Lower leg skin (tissue), 3 donors: ENCODE measurements around the gene MARCHF6.

Experiments used
- POLR2A ChIP-seq, 2 donors: fragments of 450-650 bp; IDR thresholded peaks; one replicate each; pipeline ENCODE4 v1.6.1; 2016 to 2017; ENCODE audit warnings: antibody characterized with exemption in 2 of 2, mild to moderate bottlenecking in 1 of 2, moderate library complexity in 1 of 2
- TF ChIP-seq, protein P1 (sequence below), 3 donors: fragments of 450-650 bp; IDR thresholded peaks; one replicate each; pipeline ENCODE4 v1.5.1; 2016; ENCODE audit warnings: antibody characterized with exemption in 3 of 3, mild to moderate bottlenecking in 3 of 3, moderate library complexity in 2 of 3

DNA sequence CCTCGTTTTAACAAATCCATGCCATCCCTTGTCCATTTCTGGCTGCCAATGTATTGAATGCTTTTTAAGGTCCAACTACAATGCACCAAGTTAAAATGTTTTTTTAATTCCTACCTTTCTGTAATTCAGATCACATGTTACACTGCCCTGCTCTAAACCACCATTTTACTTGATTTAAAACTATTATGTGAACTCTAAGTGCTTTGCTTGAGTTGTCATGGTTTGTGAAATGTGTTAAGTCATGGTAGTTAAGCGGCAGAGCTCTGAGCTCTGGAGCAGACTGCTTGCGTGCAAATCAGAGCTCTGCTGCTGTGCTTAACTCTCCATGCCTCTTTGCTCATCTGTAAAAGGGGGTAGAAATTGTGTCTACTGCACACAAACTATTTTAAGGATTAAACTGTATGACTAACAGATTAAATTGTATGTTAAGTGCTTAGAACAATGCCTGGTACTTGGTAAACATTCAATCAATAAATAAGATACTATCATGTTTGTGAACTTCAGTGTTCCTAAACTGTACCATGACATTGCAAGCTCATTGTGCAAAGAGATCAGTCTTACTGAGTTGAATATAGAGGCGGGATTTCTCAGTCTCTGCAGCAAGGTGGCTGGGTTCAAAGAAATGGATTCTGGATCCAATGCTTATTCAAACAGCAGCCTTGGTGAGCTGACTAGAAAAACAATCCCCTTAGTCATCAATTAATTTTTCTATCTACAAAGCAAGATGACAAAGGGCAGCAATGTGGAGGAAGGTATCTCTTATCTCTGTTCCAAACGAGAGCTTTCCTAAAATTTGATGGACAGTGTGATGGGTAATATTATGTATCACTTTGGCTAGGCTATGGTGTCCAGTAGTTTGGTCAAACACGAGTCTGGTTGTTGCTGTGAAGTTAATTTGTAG lies 29.7 kb upstream of the MARCHF6 start:
- TF ChIP-seq, protein P1, sequence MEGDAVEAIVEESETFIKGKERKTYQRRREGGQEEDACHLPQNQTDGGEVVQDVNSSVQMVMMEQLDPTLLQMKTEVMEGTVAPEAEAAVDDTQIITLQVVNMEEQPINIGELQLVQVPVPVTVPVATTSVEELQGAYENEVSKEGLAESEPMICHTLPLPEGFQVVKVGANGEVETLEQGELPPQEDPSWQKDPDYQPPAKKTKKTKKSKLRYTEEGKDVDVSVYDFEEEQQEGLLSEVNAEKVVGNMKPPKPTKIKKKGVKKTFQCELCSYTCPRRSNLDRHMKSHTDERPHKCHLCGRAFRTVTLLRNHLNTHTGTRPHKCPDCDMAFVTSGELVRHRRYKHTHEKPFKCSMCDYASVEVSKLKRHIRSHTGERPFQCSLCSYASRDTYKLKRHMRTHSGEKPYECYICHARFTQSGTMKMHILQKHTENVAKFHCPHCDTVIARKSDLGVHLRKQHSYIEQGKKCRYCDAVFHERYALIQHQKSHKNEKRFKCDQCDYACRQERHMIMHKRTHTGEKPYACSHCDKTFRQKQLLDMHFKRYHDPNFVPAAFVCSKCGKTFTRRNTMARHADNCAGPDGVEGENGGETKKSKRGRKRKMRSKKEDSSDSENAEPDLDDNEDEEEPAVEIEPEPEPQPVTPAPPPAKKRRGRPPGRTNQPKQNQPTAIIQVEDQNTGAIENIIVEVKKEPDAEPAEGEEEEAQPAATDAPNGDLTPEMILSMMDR (IDR thresholded peaks at IDR 0.05) = no peak
- TF ChIP-seq POLR2A (IDR thresholded peaks at IDR 0.05) = no peak
